HepG2 (cell line): Measurements from ENCODE around the gene PPP1R8. TPM values are rescaled to one million over a fixed set of nuclear protein-coding genes. Genes with fewer than 3 reads are reported as not detected.

Experiments
- AGO2 ChIP-seq: fragments of 200-400 bp; formaldehyde crosslinking; optimal IDR thresholded peaks from 2 replicates; pipeline ENCODE3; 2017; ENCODE audit warnings: mild to moderate bottlenecking, low read depth, low read length, moderate library complexity
- ARNT2 ChIP-seq: sonication (generic); formaldehyde crosslinking; IDR thresholded peaks from 2 replicates; pipeline ENCODE4 v1.8.0; 2022; ENCODE audit warnings: mild to moderate bottlenecking, low read depth, missing genetic modification reagents, moderate library complexity
- CREB3 ChIP-seq: sonication (generic); formaldehyde crosslinking; IDR thresholded peaks from 2 replicates; pipeline ENCODE4 v1.5.0; 2020; ENCODE audit warnings: missing genetic modification reagents
- EED ChIP-seq: sonication (generic); formaldehyde crosslinking; IDR thresholded peaks from 2 replicates; pipeline ENCODE4 v1.5.0; 2020; ENCODE audit warnings: mild to moderate bottlenecking, missing genetic modification reagents
- EZH2 ChIP-seq: conservative IDR thresholded peaks from 2 replicates; pipeline ENCODE4 v1.6.1; 2012; ENCODE audit warnings: mild to moderate bottlenecking, low read depth, low read length, moderate library complexity
- FOXP4 ChIP-seq: sonication (generic); formaldehyde crosslinking; IDR thresholded peaks from 2 replicates; pipeline ENCODE4 v1.4.0; 2020; ENCODE audit warnings: missing genetic modification reagents
- HMGXB3 ChIP-seq: sonication (generic); formaldehyde crosslinking; IDR thresholded peaks from 2 replicates; pipeline ENCODE4 v1.4.0; 2020; ENCODE audit warnings: missing genetic modification reagents, borderline replicate concordance
- PHF21A ChIP-seq: sonication (generic); formaldehyde crosslinking; IDR thresholded peaks from 2 replicates; pipeline ENCODE4 v1.5.0; 2020; ENCODE audit warnings: mild to moderate bottlenecking, missing genetic modification reagents
- STAG1 ChIP-seq: sonication (generic); formaldehyde crosslinking; IDR thresholded peaks from 2 replicates; pipeline ENCODE4 v1.4.0; 2020; ENCODE audit warnings: missing genetic modification reagents
- ZNF207 ChIP-seq: fragments of 450-650 bp; IDR thresholded peaks from 2 replicates; pipeline ENCODE4 v1.6.1; 2016; ENCODE audit warnings: antibody characterized with exemption, borderline replicate concordance
- ZNF280B ChIP-seq: sonication (generic); formaldehyde crosslinking; IDR thresholded peaks from 2 replicates; pipeline ENCODE4 v1.5.0; 2020; ENCODE audit warnings: missing genetic modification reagents, mild to moderate bottlenecking, borderline replicate concordance
- ZNF501 ChIP-seq: sonication (generic); formaldehyde crosslinking; IDR thresholded peaks from 2 replicates; pipeline ENCODE4 v1.5.1; 2020; ENCODE audit warnings: mild to moderate bottlenecking, moderate library complexity, missing genetic modification reagents
- ZNF614 ChIP-seq: IDR thresholded peaks from 2 replicates; pipeline ENCODE4 v1.6.1; 2018; ENCODE audit warnings: missing biosample characterization, missing genetic modification reagents, inconsistent platforms, borderline replicate concordance
- ZNF770 ChIP-seq: sonication (generic); formaldehyde crosslinking; IDR thresholded peaks from 2 replicates; pipeline ENCODE4 v1.5.0; 2020; ENCODE audit warnings: mild to moderate bottlenecking, missing genetic modification reagents
- ZSCAN25 ChIP-seq: sonication (generic); formaldehyde crosslinking; IDR thresholded peaks from 2 replicates; pipeline ENCODE4 v1.8.0; 2022; ENCODE audit warnings: mild to moderate bottlenecking, missing genetic modification reagents
- polyA plus RNA-seq, 8 experiments: library from polyadenylated mRNA; depleted of rRNA in 3 of 8; stranded (reverse) in 7 of 8; unstranded in 1 of 8; fragments of >200 nt; fragmentation: Illumina TruSeq in 4 of 8; extraction: Trizol in 4 of 8; gene quantifications; 2 replicates each; pipeline versions ENCODE4 v1.2.1 to v1.2.3, GENCODE V29; 2011 to 2016; ENCODE audit warnings: low read depth in 4 of 8, missing spikeins in 1 of 8, mixed read lengths in 1 of 8; ENCODE audit not compliant: insufficient read depth in 1 of 8
- total RNA-seq, 5 experiments: library from RNA; depleted of rRNA; stranded (reverse); fragments of >200 nt; fragmentation: Illumina TruSeq; extraction: Trizol; gene quantifications; 2 replicates each; pipeline ENCODE4 v1.2.3, GENCODE V29; 2016; ENCODE audit warnings: low read depth in 1 of 5

Gene PPP1R8
- total and polyA plus RNA-seq, 2 of the 13 experiments (the other 11 are each of a cell fraction or from before 2014, with no cell fraction given) = 38.3 to 62.2 TPM

- TF ChIP-seq FOXP4 (CRISPR knock-in tag) = peak; percentile 40; the same call in 1 of the 2 replicates
- TF ChIP-seq ZNF280B (CRISPR knock-in tag) = no peak
- TF ChIP-seq EZH2 = no peak
- TF ChIP-seq ZNF501 (CRISPR knock-in tag) = peak; percentile 91
- peak; percentile 37; the same call in 1 of the 2 replicates for TF ChIP-seq ZSCAN25 (CRISPR knock-in tag)
- TF ChIP-seq HMGXB3 (CRISPR knock-in tag) = peak; percentile 70; the same call in 1 of the 2 replicates
- TF ChIP-seq STAG1 (CRISPR knock-in tag) = peak; percentile 4; the same call in 1 of the 2 replicates
- peak; percentile 77; the same call in 1 of the 2 replicates for TF ChIP-seq PHF21A (CRISPR knock-in tag)
- TF ChIP-seq ZNF770 (CRISPR knock-in tag) = no peak; the same call in none of the 2 replicates
- no peak for TF ChIP-seq CREB3 (CRISPR knock-in tag)
- peak; percentile 86 for TF ChIP-seq ARNT2 (CRISPR knock-in tag)
- TF ChIP-seq ZNF614 (CRISPR knock-in tag) = peak; percentile 76; the same call in 1 of the 2 replicates
- no peak for TF ChIP-seq EED (CRISPR knock-in tag)
- no peak for TF ChIP-seq ZNF207
- peak; percentile 78 for TF ChIP-seq AGO2
These were observed at the start of gene PPP1R8 (continued) for GRCh38 chr1:27830621-27831440.
